Erythroblast (primary cell): ENCODE data around the gene VPS37C.
"Not testable (repeated sequence)": the region's sequence is repeated elsewhere in the genome, so short reads cannot be mapped to it uniquely, and the experiment has no call there.

Experiments used
- DNase-seq, 2 experiments: peaks; one replicate each; lab custom pipeline; 2025; lab: John Stamatoyannopoulos, UW
- GATA1 ChIP-seq: IDR thresholded peaks from 2 replicates; pipeline ENCODE4 v1.6.1; 2011; ENCODE audit warnings: low read depth, mild to moderate bottlenecking, control low read depth, low read length, moderate library complexity
- POLR2A ChIP-seq: IDR thresholded peaks from 2 replicates; pipeline ENCODE4 v1.6.1; 2011; ENCODE audit warnings: mild to moderate bottlenecking, low read length

Gene VPS37C

GRCh38 chr11:61161190-61162091 lies at the start of gene VPS37C:
Gene VPS37C (minus strand): TSS chr11:61161426. CDS start chr11:61138829, 22,597 bp downstream.
- no peak for TF ChIP-seq GATA1
- TF ChIP-seq POLR2A, result peak; percentile 84
- DNase-seq, result peak; percentile 91 to 95

- DNase-seq, result not testable (repeated sequence)
These were observed 49.4 kb upstream of the VPS37C start for GRCh38 chr11:61210629-61211028.

GRCh38 chr11:61207636-61208310 lies 46.5 kb upstream of the VPS37C start:
- DNase-seq, result not testable (repeated sequence)

GRCh38 chr11:61204502-61205059 lies 43.4 kb upstream of the VPS37C start:
- not testable (repeated sequence) for DNase-seq

GRCh38 chr11:61203873-61204272 lies 42.6 kb upstream of the VPS37C start:
- DNase-seq, result not testable (repeated sequence)

- DNase-seq, result not testable (repeated sequence)
These were observed 41.9 kb upstream of the VPS37C start, which contains the start of gene PGA3 for GRCh38 chr11:61202950-61203746. Gene PGA3 (plus strand): TSS chr11:61203515. CDS start chr11:61203565, 50 bp downstream.

- no peak for DNase-seq
- TF ChIP-seq POLR2A (no peak), GATA1 (no peak)
These were observed 40.2 kb upstream of the VPS37C start for GRCh38 chr11:61201476-61201875.

GRCh38 chr11:61198948-61199523 lies 37.8 kb upstream of the VPS37C start:
- no peak for DNase-seq
- no peak for TF ChIP-seq GATA1
- TF ChIP-seq POLR2A, result no peak

GRCh38 chr11:61198361-61198760 lies 37.1 kb upstream of the VPS37C start:
- DNase-seq, result no peak
- TF ChIP-seq POLR2A (no peak), GATA1 (no peak)

- DNase-seq, result no peak
- no peak for TF ChIP-seq GATA1
- no peak for TF ChIP-seq POLR2A
These were observed 34.5 kb upstream of the VPS37C start for GRCh38 chr11:61195719-61196118.

GRCh38 chr11:61194981-61195695 lies 33.9 kb upstream of the VPS37C start:
- TF ChIP-seq GATA1, result no peak
- no peak for TF ChIP-seq POLR2A
- DNase-seq, result no peak

- no peak for DNase-seq
- no peak for TF ChIP-seq GATA1
- TF ChIP-seq POLR2A, result no peak
These were observed 33.0 kb upstream of the VPS37C start for GRCh38 chr11:61194169-61194671.

GRCh38 chr11:61193596-61193995 lies 32.4 kb upstream of the VPS37C start:
- TF ChIP-seq GATA1 (no peak), POLR2A (no peak)
- no peak for DNase-seq
